Ectodermal cell (in vitro differentiated cells): ENCODE measurements around the gene HTT-AS.
"Not testable (repeated sequence)": the region's sequence is repeated elsewhere in the genome, so short reads cannot be mapped to it uniquely, and the experiment has no call there.

Experiments used
- H3K27ac ChIP-seq: 2 replicates; pipeline ENCODE4 v1.7.0; 2013; ENCODE audit warnings: mild to moderate bottlenecking, low read depth, low read length; ENCODE audit not compliant: insufficient read depth, poor library complexity, severe bottlenecking
- H3K27me3 ChIP-seq: 2 replicates; pipeline ENCODE4 v1.7.0; 2013; ENCODE audit warnings: mild to moderate bottlenecking, low read length; ENCODE audit not compliant: insufficient read depth, control insufficient read depth, poor library complexity, severe bottlenecking
- H3K36me3 ChIP-seq: one replicate; pipeline ENCODE4 v1.7.0; 2013; ENCODE audit warnings: low read length; ENCODE audit not compliant: control insufficient read depth, insufficient read depth
- H3K4me1 ChIP-seq: one replicate; pipeline ENCODE4 v1.7.0; 2013; ENCODE audit warnings: low read length; ENCODE audit not compliant: control insufficient read depth, insufficient read depth
- H3K4me3 ChIP-seq: 2 replicates; pipeline ENCODE4 v1.7.0; 2013; ENCODE audit warnings: low read depth, low read length, control low read depth; ENCODE audit not compliant: insufficient read depth
- H3K9me3 ChIP-seq: 2 replicates; pipeline ENCODE4 v1.7.0; 2013; ENCODE audit warnings: mild to moderate bottlenecking, low read length, moderate library complexity; ENCODE audit not compliant: control insufficient read depth
- WGBS, 2 experiments: methylation state at CpG; one replicate each; pipeline ENCODE4 v1.1.7; 2013; ENCODE audit warnings: missing lambda C conversion rate in 2 of 2; 5-methylcytosine and 5-hydroxymethylcytosine counted together

HTT-AS gene

GRCh38 chr4:3112609-3113469 is 38.5 kb upstream of the HTT-AS start:
- H3K4me1 ChIP-seq: no peaks in the 10 kb centered on the region
- H3K27ac ChIP-seq: no peak overlapping the region
- peaks cover 45% of the 10 kb centered on the region for H3K36me3 ChIP-seq
- WGBS, 2 experiments: 94 to 97% methylated on average over 4 to 5 of the region's 5 CpGs
- no peak overlapping the region for H3K4me3 ChIP-seq
- no peaks in the 10 kb centered on the region for H3K27me3 ChIP-seq
- no peaks in the 10 kb centered on the region for H3K9me3 ChIP-seq

- Histone ChIP-seq H3K36me3 (peaks cover 48% of the 10 kb centered on the region), H3K4me3 (no peak overlapping the region), H3K9me3 (no peaks in the 10 kb centered on the region), H3K27ac (no peak overlapping the region), H3K4me1 (no peaks in the 10 kb centered on the region), H3K27me3 (no peaks in the 10 kb centered on the region)
- WGBS, 2 experiments: 97 to 98% methylated on average over 4 of the region's 4 CpGs
These were observed 37.9 kb upstream of the HTT-AS start for GRCh38 chr4:3112201-3112600.

GRCh38 chr4:3111461-3111860 is 37.1 kb upstream of the HTT-AS start:
- Histone ChIP-seq H3K9me3 (no peaks in the 10 kb centered on the region), H3K27ac (no peak overlapping the region), H3K4me3 (no peak overlapping the region), H3K4me1 (no peaks in the 10 kb centered on the region), H3K36me3 (peaks cover 47% of the 10 kb centered on the region), H3K27me3 (no peaks in the 10 kb centered on the region)
- WGBS, 2 experiments: 80 to 81% methylated on average over 4 to 5 of the region's 5 CpGs

GRCh38 chr4:3108211-3108610 is 33.9 kb upstream of the HTT-AS start:
- no peaks in the 10 kb centered on the region for H3K9me3 ChIP-seq
- peaks cover 27% of the 10 kb centered on the region for H3K36me3 ChIP-seq
- 94 to 97% methylated on average over 3 of the region's 3 CpGs for WGBS, 2 experiments
- H3K27me3 ChIP-seq: no peaks in the 10 kb centered on the region
- no peak overlapping the region for H3K4me3 ChIP-seq
- H3K4me1 ChIP-seq: no peaks in the 10 kb centered on the region
- no peak overlapping the region for H3K27ac ChIP-seq

GRCh38 chr4:3107691-3108121 is 33.4 kb upstream of the HTT-AS start:
- Histone ChIP-seq H3K4me1 (no peaks in the 10 kb centered on the region), H3K9me3 (no peaks in the 10 kb centered on the region), H3K36me3 (peaks cover 26% of the 10 kb centered on the region), H3K4me3 (no peak overlapping the region), H3K27ac (no peak overlapping the region), H3K27me3 (no peaks in the 10 kb centered on the region)
- WGBS, 2 experiments: 96% methylated on average over 6 of the region's 6 CpGs

GRCh38 chr4:3107271-3107670 is 32.9 kb upstream of the HTT-AS start:
- no peaks in the 10 kb centered on the region for H3K27me3 ChIP-seq
- WGBS, 2 experiments: 94 to 97% methylated on average over 5 of the region's 5 CpGs
- H3K9me3 ChIP-seq: no peaks in the 10 kb centered on the region
- no peak overlapping the region for H3K27ac ChIP-seq
- peaks cover 23% of the 10 kb centered on the region for H3K36me3 ChIP-seq
- H3K4me1 ChIP-seq: no peaks in the 10 kb centered on the region
- H3K4me3 ChIP-seq: no peak overlapping the region

- Histone ChIP-seq H3K4me3 (no peak overlapping the region), H3K36me3 (peaks cover 23% of the 10 kb centered on the region), H3K4me1 (no peaks in the 10 kb centered on the region), H3K27ac (no peak overlapping the region), H3K9me3 (no peaks in the 10 kb centered on the region), H3K27me3 (no peaks in the 10 kb centered on the region)
- WGBS, 2 experiments: 15 to 17% methylated on average over 7 of the region's 7 CpGs
These were observed 32.2 kb upstream of the HTT-AS start for GRCh38 chr4:3106339-3107186.

- Histone ChIP-seq H3K27ac (no peak overlapping the region), H3K4me3 (no peak overlapping the region), H3K4me1 (no peaks in the 10 kb centered on the region), H3K27me3 (no peaks in the 10 kb centered on the region), H3K9me3 (no peaks in the 10 kb centered on the region), H3K36me3 (peaks cover 3% of the 10 kb centered on the region)
- 100% methylated on average over 1 to 2 of the region's 2 CpGs for WGBS, 2 experiments
These were observed 24.0 kb upstream of the HTT-AS start for GRCh38 chr4:3098346-3098745.

GRCh38 chr4:3096202-3096601 is 21.9 kb upstream of the HTT-AS start:
- Histone ChIP-seq H3K4me1 (no peaks in the 10 kb centered on the region), H3K27me3 (no peaks in the 10 kb centered on the region), H3K36me3 (peaks cover 6% of the 10 kb centered on the region), H3K27ac (no peak overlapping the region), H3K4me3 (no peak overlapping the region), H3K9me3 (no peaks in the 10 kb centered on the region)
- WGBS, 2 experiments: 95 to 98% methylated on average over 3 of the region's 3 CpGs

GRCh38 chr4:3094701-3095100 is 20.4 kb upstream of the HTT-AS start:
- not testable (repeated sequence) for H3K9me3 ChIP-seq, H3K4me3 ChIP-seq, H3K4me1 ChIP-seq, H3K27ac ChIP-seq, H3K27me3 ChIP-seq, H3K36me3 ChIP-seq
- 94 to 96% methylated on average over 28 of the region's 28 CpGs for WGBS, 2 experiments
